HL-60 (cell line): Measurements from ENCODE around the gene PSMG3.
"Not testable (repeated sequence)": the region's sequence is repeated elsewhere in the genome, so short reads cannot be mapped to it uniquely, and the experiment has no call there.

ENCODE experiments used
- DNase-seq, 2 experiments: peaks; one replicate each; pipeline ENCODE4 v3.0.0-alpha.2; 2010 to 2020; ENCODE audit warnings: low read depth in 1 of 2, low spot score in 1 of 2
- H3K27ac ChIP-seq: fragments of 250-450 bp; sonication (Bioruptor Pico); replicated peaks from 2 replicates; pipeline ENCODE4 v1.5.1; 2020; ENCODE audit warnings: mild to moderate bottlenecking, moderate library complexity
- H3K27me3 ChIP-seq: fragments of 250-450 bp; sonication (Bioruptor Pico); 2 replicates; pipeline ENCODE4 v1.5.1; 2021; ENCODE audit warnings: mild to moderate bottlenecking, moderate library complexity; ENCODE audit not compliant: insufficient read depth, poor library complexity, severe bottlenecking
- H3K4me3 ChIP-seq: replicated peaks from 2 replicates; pipeline ENCODE4 v1.5.1; 2011; ENCODE audit warnings: mild to moderate bottlenecking, control low read depth, low read length; ENCODE audit not compliant: insufficient read depth
- CTCF ChIP-seq: IDR thresholded peaks from one replicate; pipeline ENCODE4 v1.5.1; 2011; ENCODE audit warnings: low read length, control low read depth, inconsistent platforms; ENCODE audit not compliant: insufficient read depth
- GABPA ChIP-seq: IDR thresholded peaks from 2 replicates; pipeline ENCODE4 v1.6.1; 2012; ENCODE audit warnings: low read depth
- POLR2AphosphoS5 ChIP-seq: IDR thresholded peaks from 2 replicates; pipeline ENCODE4 v1.6.1; 2012; ENCODE audit warnings: low read depth
- REST ChIP-seq: IDR thresholded peaks from 2 replicates; pipeline ENCODE4 v1.6.1; 2012; ENCODE audit warnings: low read depth; ENCODE audit not compliant: insufficient replicate concordance
- SPI1 ChIP-seq: IDR thresholded peaks from 2 replicates; pipeline ENCODE4 v1.6.1; 2012; ENCODE audit warnings: low read depth, mild to moderate bottlenecking, borderline replicate concordance

The PSMG3 gene

GRCh38 chr7:1584700-1585099, 14.9 kb upstream of the PSMG3 start:
- H3K4me3 ChIP-seq = no peak overlapping the region
- H3K27ac ChIP-seq = no peak overlapping the region
- no peaks in the 10 kb centered on the region for H3K27me3 ChIP-seq
- DNase-seq = no peak
- no peak for TF ChIP-seq POLR2AphosphoS5
- TF ChIP-seq CTCF = no peak
- TF ChIP-seq GABPA = no peak
- TF ChIP-seq REST = no peak
- TF ChIP-seq SPI1 = no peak

- not testable (repeated sequence) for H3K4me3 ChIP-seq, H3K27me3 ChIP-seq, H3K27ac ChIP-seq, DNase-seq
Measured at GRCh38 chr7:1583241-1583930, 13.6 kb upstream of the PSMG3 start.

- TF ChIP-seq CTCF = no peak
- H3K27me3 ChIP-seq = no peaks in the 10 kb centered on the region
- H3K27ac ChIP-seq = no peak overlapping the region
- H3K4me3 ChIP-seq = no peak overlapping the region
- no peak for DNase-seq
Measured at GRCh38 chr7:1580422-1581030, 10.7 kb upstream of the PSMG3 start.

- H3K27ac ChIP-seq = no peak overlapping the region
- H3K27me3 ChIP-seq = no peaks in the 10 kb centered on the region
- TF ChIP-seq CTCF (peak; percentile 83), REST (no peak)
- no peak overlapping the region for H3K4me3 ChIP-seq
- peak in 1 of 2 experiments; percentile 67 for DNase-seq
Measured at GRCh38 chr7:1579481-1580421, 9.9 kb upstream of the PSMG3 start.
